ENCODE data around the gene ALG12.

ALG12 gene

GRCh38 chr22:49945042-49945794 is 27.0 kb upstream of the ALG12 start:
- peak; percentile 53 for DNase-seq (ENCODE audit: low read depth)

- DNase-seq (ENCODE audit: low read depth), result no peak
Measured at GRCh38 chr22:49944399-49944891, 26.2 kb upstream of the ALG12 start.

- no peak for DNase-seq (ENCODE audit: low read depth)
Measured at GRCh38 chr22:49943771-49944398, 25.6 kb upstream of the ALG12 start.

- no peak for DNase-seq (ENCODE audit: low read depth)
Measured at GRCh38 chr22:49943405-49943765, 25.1 kb upstream of the ALG12 start.

GRCh38 chr22:49942565-49943404 is 24.5 kb upstream of the ALG12 start:
- DNase-seq (ENCODE audit: low read depth), result no peak

GRCh38 chr22:49941507-49942316 is 23.5 kb upstream of the ALG12 start:
- DNase-seq (ENCODE audit: low read depth), result no peak

- DNase-seq (ENCODE audit: low read depth), result no peak
Measured at GRCh38 chr22:49938565-49939136, 20.4 kb upstream of the ALG12 start.

- DNase-seq (ENCODE audit: low read depth), result no peak
Measured at GRCh38 chr22:49937758-49938564, 19.7 kb upstream of the ALG12 start.

GRCh38 chr22:49936973-49937757 is 18.9 kb upstream of the ALG12 start:
- DNase-seq (ENCODE audit: low read depth), result no peak

- DNase-seq (ENCODE audit: low read depth), result peak; percentile 86
Measured at GRCh38 chr22:49936018-49936972, 18.1 kb upstream of the ALG12 start.

GRCh38 chr22:49935561-49935960 is 17.3 kb upstream of the ALG12 start:
- DNase-seq (ENCODE audit: low read depth), result no peak

GRCh38 chr22:49934891-49935557 is 16.8 kb upstream of the ALG12 start:
- DNase-seq (ENCODE audit: low read depth), result peak; percentile 74

GRCh38 chr22:49934160-49934890 is 16.1 kb upstream of the ALG12 start:
- DNase-seq (ENCODE audit: low read depth), result peak; percentile 38

GRCh38 chr22:49933236-49934159 is 15.3 kb upstream of the ALG12 start:
- no peak for DNase-seq (ENCODE audit: low read depth)

GRCh38 chr22:49930596-49931412 is 12.6 kb upstream of the ALG12 start:
- no peak for DNase-seq (ENCODE audit: low read depth)

Data from T follicular helper cell (primary cell).